IgD-negative memory B cell (primary cell): Measurements from ENCODE around the gene ACSM2A. TPM values are rescaled to one million over a fixed set of nuclear protein-coding genes. Genes with fewer than 3 reads are reported as not detected.
A peak's percentile ranks its signal among the peaks of the same experiment; 100 is the strongest.
"Not testable (repeated sequence)": the region's sequence is repeated elsewhere in the genome, so short reads cannot be mapped to it uniquely, and the experiment has no call there.

Experiments
- H3K27ac Mint-ChIP-seq, 3 donors: one replicate each; pipeline ENCODE4 v1.8.0; 2020 to 2022; ENCODE audit warnings: mild to moderate bottlenecking in 3 of 3, mixed read lengths in 3 of 3, moderate library complexity in 1 of 3
- H3K27me3 Mint-ChIP-seq: one replicate; pipeline ENCODE4 v1.8.0; 2021; ENCODE audit warnings: mixed read lengths
- H3K36me3 Mint-ChIP-seq: one replicate; pipeline ENCODE4 v1.8.0; 2020; ENCODE audit warnings: mild to moderate bottlenecking, mixed read lengths
- H3K4me1 Mint-ChIP-seq, 3 donors: one replicate each; pipeline ENCODE4 v1.8.0; 2020 to 2022; ENCODE audit warnings: mixed read lengths in 3 of 3, mild to moderate bottlenecking in 1 of 3
- H3K4me3 Mint-ChIP-seq, 4 donors: one replicate each; pipeline ENCODE4 v1.8.0; 2020 to 2022; ENCODE audit warnings: mild to moderate bottlenecking in 4 of 4, mixed read lengths in 4 of 4, moderate library complexity in 3 of 4
- H3K9me3 Mint-ChIP-seq, 3 donors: one replicate each; pipeline ENCODE4 v1.8.0; 2020 to 2021; ENCODE audit warnings: mixed read lengths in 3 of 3, mild to moderate bottlenecking in 1 of 3
- polyA plus RNA-seq: library from polyadenylated mRNA; unstranded; fragments of 300-500 nt; fragmentation: Illumina TruSeq; gene quantifications from one replicate; pipeline ENCODE4 v1.2.3, GENCODE V29; 2021

The ACSM2A gene
- polyA plus RNA-seq, 1 donor from 2014 or later: not detected

- H3K36me3 Mint-ChIP-seq, H3K9me3 Mint-ChIP-seq, H3K27me3 Mint-ChIP-seq, H3K4me1 Mint-ChIP-seq, H3K4me3 Mint-ChIP-seq, H3K27ac Mint-ChIP-seq: not testable (repeated sequence)
These were observed 12.4 kb upstream of the ACSM2A start for GRCh38 chr16:20438950-20439349.

GRCh38 chr16:20439820-20440231 lies 11.5 kb upstream of the ACSM2A start:
- H3K27me3 Mint-ChIP-seq, H3K36me3 Mint-ChIP-seq, H3K27ac Mint-ChIP-seq, H3K4me3 Mint-ChIP-seq, H3K9me3 Mint-ChIP-seq, H3K4me1 Mint-ChIP-seq: not testable (repeated sequence)

- not testable (repeated sequence) for H3K4me3 Mint-ChIP-seq, H3K4me1 Mint-ChIP-seq, H3K27ac Mint-ChIP-seq, H3K36me3 Mint-ChIP-seq, H3K9me3 Mint-ChIP-seq, H3K27me3 Mint-ChIP-seq
These were observed 10.6 kb upstream of the ACSM2A start for GRCh38 chr16:20440731-20441130.

GRCh38 chr16:20441191-20441590 lies 10.1 kb upstream of the ACSM2A start:
- no peaks in the 10 kb centered on the region for H3K36me3 Mint-ChIP-seq
- no peaks in the 10 kb centered on the region for H3K4me1 Mint-ChIP-seq
- H3K4me3 Mint-ChIP-seq: no peak overlapping the region
- peaks cover 2% of the 10 kb centered on the region for H3K27me3 Mint-ChIP-seq
- no peak overlapping the region for H3K27ac Mint-ChIP-seq
- no peaks in the 10 kb centered on the region for H3K9me3 Mint-ChIP-seq

GRCh38 chr16:20441859-20442258 lies 9.5 kb upstream of the ACSM2A start:
- not testable (repeated sequence) for H3K27ac Mint-ChIP-seq, H3K36me3 Mint-ChIP-seq

DNA sequence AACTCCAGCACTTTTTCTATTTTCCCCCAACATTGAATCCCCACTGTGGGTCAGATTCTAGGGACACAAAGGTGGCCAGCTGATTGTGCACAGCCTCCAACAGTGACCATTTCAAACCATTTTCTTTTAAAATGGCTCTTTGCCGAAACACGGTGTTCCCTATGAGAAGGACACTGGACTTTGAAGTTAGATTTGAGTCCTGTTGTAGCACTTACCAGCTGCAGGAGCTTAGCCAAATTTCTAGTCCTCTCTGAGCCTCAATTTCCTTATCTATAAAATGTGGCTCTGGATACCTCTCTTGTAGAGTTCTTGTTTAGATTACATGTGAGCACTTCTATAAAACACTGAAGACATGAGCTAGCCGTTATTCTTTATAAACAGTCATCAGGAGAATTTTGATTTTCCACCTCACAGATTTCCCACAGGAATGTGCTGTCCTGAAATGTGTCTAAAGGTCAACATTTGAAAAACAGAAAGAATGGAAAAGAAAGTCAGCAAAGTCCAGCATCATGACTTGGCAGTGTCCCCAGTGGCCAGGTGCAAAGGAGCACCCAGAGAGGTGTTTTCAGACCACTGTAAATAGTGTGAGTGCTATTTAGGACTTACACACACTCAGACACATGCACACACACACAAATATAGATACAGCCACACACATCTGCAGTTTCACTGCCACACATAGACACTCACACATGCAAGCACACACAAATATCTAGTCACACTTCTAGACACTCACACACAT lies 4.5 kb upstream of the ACSM2A start:
- not testable (repeated sequence) for H3K4me1 Mint-ChIP-seq, H3K9me3 Mint-ChIP-seq, H3K27ac Mint-ChIP-seq, H3K27me3 Mint-ChIP-seq, H3K36me3 Mint-ChIP-seq, H3K4me3 Mint-ChIP-seq

More at GRCh38 chr16:20441859-20442258, 9.5 kb upstream of the ACSM2A start:
- H3K4me1 Mint-ChIP-seq, H3K9me3 Mint-ChIP-seq, H3K4me3 Mint-ChIP-seq, H3K27me3 Mint-ChIP-seq: not testable (repeated sequence)

- not testable (repeated sequence) for H3K27ac Mint-ChIP-seq, H3K4me3 Mint-ChIP-seq, H3K4me1 Mint-ChIP-seq, H3K36me3 Mint-ChIP-seq, H3K9me3 Mint-ChIP-seq, H3K27me3 Mint-ChIP-seq
These were observed 2.3 kb downstream of the ACSM2A start for GRCh38 chr16:20453633-20454032.

GRCh38 chr16:20459227-20459626 lies 7.9 kb downstream of the ACSM2A start:
- H3K27ac Mint-ChIP-seq, H3K9me3 Mint-ChIP-seq, H3K27me3 Mint-ChIP-seq, H3K36me3 Mint-ChIP-seq, H3K4me1 Mint-ChIP-seq, H3K4me3 Mint-ChIP-seq: not testable (repeated sequence)

DNA sequence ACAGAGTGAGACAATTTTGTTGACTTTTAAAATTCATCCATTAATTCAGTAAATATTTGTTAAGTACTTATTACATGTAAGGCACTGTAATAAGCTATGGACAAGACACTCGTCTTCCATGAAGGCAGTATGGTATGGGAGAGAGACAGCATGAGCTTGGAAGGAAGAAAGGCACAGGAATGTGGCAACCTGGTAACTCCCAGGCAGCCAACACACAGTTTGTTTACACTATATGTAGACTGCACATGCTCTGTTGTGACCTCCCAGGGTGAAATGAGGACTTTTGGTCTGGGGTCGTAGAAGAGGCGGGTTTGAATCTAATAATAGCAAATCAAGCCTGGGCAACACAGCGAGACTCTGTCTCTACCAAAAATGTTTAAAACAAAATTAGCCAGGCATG lies 9.0 kb downstream of the ACSM2A start:
- H3K4me1 Mint-ChIP-seq, H3K9me3 Mint-ChIP-seq, H3K4me3 Mint-ChIP-seq, H3K27ac Mint-ChIP-seq, H3K27me3 Mint-ChIP-seq, H3K36me3 Mint-ChIP-seq: not testable (repeated sequence)

DNA sequence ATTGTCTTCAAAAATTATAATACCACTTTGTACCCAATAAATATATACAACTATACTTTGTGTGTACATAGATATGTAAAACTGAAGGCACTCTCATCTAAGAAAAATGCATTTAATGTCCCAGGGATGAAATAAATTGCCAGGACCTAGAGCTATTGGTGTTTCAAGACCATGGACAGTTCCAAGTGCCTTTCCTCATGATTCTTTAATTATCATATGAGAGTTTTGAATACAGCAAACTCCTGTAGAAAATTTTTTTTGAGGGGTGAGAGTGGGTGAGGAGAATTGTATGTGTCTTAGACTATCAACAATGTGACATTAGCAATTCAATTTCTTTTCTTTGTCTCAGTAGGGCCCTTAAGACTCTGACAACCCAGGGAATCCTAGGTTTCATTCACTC lies 17.6 kb downstream of the ACSM2A start:
- not testable (repeated sequence) for H3K4me3 Mint-ChIP-seq, H3K36me3 Mint-ChIP-seq
- peak overlapping the region in 1 of 3 donors; percentile 9 for H3K27ac Mint-ChIP-seq

GRCh38 chr16:20469930-20470329 lies 18.6 kb downstream of the ACSM2A start:
- not testable (repeated sequence) for H3K27ac Mint-ChIP-seq, H3K27me3 Mint-ChIP-seq, H3K4me1 Mint-ChIP-seq, H3K36me3 Mint-ChIP-seq, H3K4me3 Mint-ChIP-seq
- H3K9me3 Mint-ChIP-seq: peaks cover 5 to 18% (median 9%) of the 10 kb centered on the region in 3 donors

More for the DNA sequence above, 17.6 kb downstream of the ACSM2A start:
- not testable (repeated sequence) for H3K27me3 Mint-ChIP-seq, H3K4me1 Mint-ChIP-seq
- peaks cover 4 to 23% (median 8%) of the 10 kb centered on the region in 3 donors for H3K9me3 Mint-ChIP-seq

GRCh38 chr16:20470732-20471131 lies 19.4 kb downstream of the ACSM2A start:
- H3K36me3 Mint-ChIP-seq, H3K4me1 Mint-ChIP-seq, H3K4me3 Mint-ChIP-seq, H3K27ac Mint-ChIP-seq, H3K27me3 Mint-ChIP-seq: not testable (repeated sequence)
- peaks cover 6 to 18% (median 9%) of the 10 kb centered on the region in 3 donors for H3K9me3 Mint-ChIP-seq

DNA sequence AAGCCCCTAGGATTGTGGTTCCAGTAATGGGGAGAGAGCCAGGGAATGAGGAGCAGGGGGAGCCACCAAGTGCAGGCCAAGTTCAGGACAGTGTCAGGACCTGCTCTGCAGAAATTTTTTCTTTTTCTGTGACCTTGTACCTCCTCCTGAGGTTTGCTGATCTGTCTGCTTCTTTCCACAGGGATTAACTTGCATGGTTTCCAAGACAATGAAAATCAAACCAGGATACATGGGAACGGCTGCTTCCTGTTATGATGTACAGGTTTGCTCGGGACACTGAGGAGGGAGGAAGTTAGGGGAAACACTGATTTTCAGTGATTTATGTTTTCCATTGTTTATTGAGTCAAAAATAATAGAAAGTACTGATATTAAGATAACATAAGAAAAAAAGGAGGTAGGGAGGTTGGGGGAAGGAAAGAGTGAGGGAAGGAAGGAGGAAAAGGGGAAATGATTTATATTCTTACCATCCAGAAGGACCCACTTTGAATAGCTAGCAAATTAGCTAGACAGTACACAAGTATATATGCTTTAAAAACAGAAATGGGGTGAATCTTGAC lies 25.9 kb downstream of the ACSM2A start:
- not testable (repeated sequence) for H3K9me3 Mint-ChIP-seq, H3K4me1 Mint-ChIP-seq, H3K36me3 Mint-ChIP-seq, H3K27me3 Mint-ChIP-seq, H3K4me3 Mint-ChIP-seq, H3K27ac Mint-ChIP-seq

GRCh38 chr16:20483989-20484388 lies 32.7 kb downstream of the ACSM2A start:
- H3K27ac Mint-ChIP-seq, H3K36me3 Mint-ChIP-seq, H3K4me3 Mint-ChIP-seq, H3K27me3 Mint-ChIP-seq, H3K9me3 Mint-ChIP-seq, H3K4me1 Mint-ChIP-seq: not testable (repeated sequence)

DNA sequence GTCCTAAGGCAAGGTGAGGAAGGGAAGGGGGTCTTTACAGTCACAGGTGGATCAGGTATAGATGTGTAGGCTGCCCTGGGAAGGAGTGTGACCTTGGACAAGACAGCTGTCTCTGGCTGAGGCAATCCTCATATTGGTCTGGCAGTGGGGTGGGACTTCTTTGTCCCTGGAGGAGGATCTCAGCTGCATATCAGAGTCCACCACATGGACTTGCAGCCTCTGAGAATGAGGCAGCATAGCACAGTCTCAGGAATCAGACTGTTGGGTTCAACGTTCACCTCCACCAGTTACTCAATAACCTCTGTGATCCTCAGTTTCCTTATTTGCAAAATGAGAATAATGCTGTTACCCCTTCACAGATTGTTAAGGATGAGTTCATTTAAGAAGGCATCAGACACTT lies 33.4 kb downstream of the ACSM2A start:
- H3K36me3 Mint-ChIP-seq: no peaks in the 10 kb centered on the region
- no peaks in the 10 kb centered on the region for H3K9me3 Mint-ChIP-seq
- H3K4me1 Mint-ChIP-seq: no peaks in the 10 kb centered on the region
- H3K27ac Mint-ChIP-seq: no peak overlapping the region
- no peak overlapping the region for H3K4me3 Mint-ChIP-seq
- peaks cover 2% of the 10 kb centered on the region for H3K27me3 Mint-ChIP-seq

DNA sequence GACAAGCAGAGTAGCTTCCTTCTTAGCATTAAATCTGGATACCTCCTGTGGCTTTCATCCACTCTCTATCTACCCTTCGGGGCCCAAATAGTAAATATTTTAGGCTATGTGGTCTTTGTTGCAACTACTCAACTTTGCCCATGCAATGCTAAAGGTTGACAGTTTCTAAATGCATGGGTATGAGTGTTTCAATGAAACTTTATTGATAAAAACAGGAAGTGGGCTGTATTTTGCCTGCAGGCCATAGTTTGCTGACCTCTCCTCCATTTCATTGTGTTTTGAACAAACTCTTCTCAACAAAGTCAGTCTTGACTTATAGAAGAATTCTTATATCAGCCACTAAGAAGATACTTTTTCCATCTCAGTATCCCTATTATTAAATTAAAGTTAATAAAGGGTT lies 34.1 kb downstream of the ACSM2A start:
- H3K27ac Mint-ChIP-seq: no peak overlapping the region
- H3K36me3 Mint-ChIP-seq: no peaks in the 10 kb centered on the region
- H3K9me3 Mint-ChIP-seq: no peaks in the 10 kb centered on the region
- H3K27me3 Mint-ChIP-seq: no peaks in the 10 kb centered on the region
- no peaks in the 10 kb centered on the region for H3K4me1 Mint-ChIP-seq
- H3K4me3 Mint-ChIP-seq: no peak overlapping the region

GRCh38 chr16:20490994-20491393 lies 39.7 kb downstream of the ACSM2A start:
- H3K9me3 Mint-ChIP-seq, H3K4me1 Mint-ChIP-seq, H3K4me3 Mint-ChIP-seq, H3K36me3 Mint-ChIP-seq, H3K27ac Mint-ChIP-seq, H3K27me3 Mint-ChIP-seq: not testable (repeated sequence)
